GM12878 (cell line): ENCODE results near the gene RAD51B. TPM values are rescaled to one million over a fixed set of nuclear protein-coding genes. Genes with fewer than 3 reads are reported as not detected.

Experiments
- ATAC-seq: fragments of 200-7000 bp; cut with Tn5 transposase; 3 replicates; pipeline ENCODE4 v1.9.1; 2020; ENCODE audit warnings: mild to moderate bottlenecking, moderate library complexity
- BruUV-seq: library from RNA; stranded (reverse); fragments of 400-500 nt; replicated peaks from 2 replicates; lab custom pipeline; 2021; lab: Mats Ljungman, UMichigan
- CTCF ChIA-PET: fragments of 300-600 bp; sonication (Branson Sonifier 250); formaldehyde crosslinking; extraction: SDS; loops from one replicate; lab custom pipeline; 2021; ENCODE audit warnings: inconsistent platforms; lab: Yijun Ruan, JAX
- POLR2A ChIA-PET: fragments of 350-600 bp; formaldehyde crosslinking; extraction: SDS; loops from one replicate; lab custom pipeline; 2021; ENCODE audit warnings: inconsistent platforms; lab: Charles Lee
- RAD21 ChIA-PET: fragments of 300-600 bp; sonication (Branson Sonifier 250); formaldehyde crosslinking; loops from one replicate; lab custom pipeline; 2023; ENCODE audit warnings: antibody characterized with exemption; ENCODE audit not compliant: unreplicated experiment; lab: Charles Lee
- SMC1A ChIA-PET: fragments of 300-600 bp; sonication (Branson Sonifier 250); formaldehyde crosslinking; loops from one replicate; lab custom pipeline; 2023; ENCODE audit not compliant: unreplicated experiment, uncharacterized antibody; lab: Charles Lee
- DNase-seq: peaks from one replicate; pipeline ENCODE4 v3.0.0-alpha.2; 2011; ENCODE audit warnings: low read depth, low spot score
- FAIRE-seq: peaks from 3 replicates; lab custom pipeline; 2011; peaks lifted over from hg19 to GRCh38; lab: Jason Lieb, UNC
- H2AFZ ChIP-seq: 2 replicates; pipeline ENCODE4 v1.6.0; 2011; ENCODE audit warnings: low read depth, low read length, control low read depth; ENCODE audit not compliant: control insufficient read depth
- H3K27ac ChIP-seq: 2 replicates; pipeline ENCODE4 v1.5.1; 2011; ENCODE audit warnings: control low read depth; ENCODE audit not compliant: control insufficient read depth, insufficient read depth
- H3K27me3 ChIP-seq, 2 experiments: replicated peaks in 1 of 2; 2 replicates each; pipeline versions ENCODE4 v1.6.0 to v1.6.1; 2011; ENCODE audit warnings: low read length in 1 of 2; ENCODE audit not compliant: control insufficient read depth in 2 of 2, insufficient read depth in 2 of 2
- H3K36me3 ChIP-seq, 2 experiments: 2 replicates each; pipeline ENCODE4 v1.5.1; 2011; ENCODE audit warnings: low read length in 1 of 2; ENCODE audit not compliant: control insufficient read depth in 2 of 2, insufficient read depth in 2 of 2
- H3K4me1 ChIP-seq: 2 replicates; pipeline ENCODE4 v1.6.1; 2011; ENCODE audit warnings: mild to moderate bottlenecking, low read length, moderate library complexity, mixed read lengths; ENCODE audit not compliant: control insufficient read depth, insufficient read depth
- H3K4me2 ChIP-seq: 2 replicates; pipeline ENCODE4 v1.6.0; 2011; ENCODE audit warnings: control low read depth; ENCODE audit not compliant: control insufficient read depth, insufficient read depth
- H3K4me3 ChIP-seq: fragments of 200-600 bp; sonication (generic); 2 replicates; pipeline ENCODE4 v1.5.1; 2016
- H3K79me2 ChIP-seq: 2 replicates; pipeline ENCODE4 v1.6.0; 2011; ENCODE audit warnings: low read length; ENCODE audit not compliant: control insufficient read depth, insufficient read depth
- H3K9ac ChIP-seq: 2 replicates; pipeline ENCODE4 v1.8.0; 2011; ENCODE audit warnings: low read length, control low read depth, mixed read lengths; ENCODE audit not compliant: control insufficient read depth, insufficient read depth
- H3K9me3 ChIP-seq: replicated peaks from 3 replicates; pipeline ENCODE4 v1.5.1; 2011; ENCODE audit warnings: mild to moderate bottlenecking, low read length; ENCODE audit not compliant: control insufficient read depth, insufficient read depth
- H4K20me1 ChIP-seq: 2 replicates; pipeline ENCODE4 v1.6.0; 2011; ENCODE audit not compliant: control insufficient read depth, insufficient read depth
- BACH1 ChIP-seq: fragments of 450-650 bp; IDR thresholded peaks from 2 replicates; pipeline ENCODE4 v1.6.1; 2017; ENCODE audit warnings: mild to moderate bottlenecking, borderline replicate concordance
- BCL11A ChIP-seq: IDR thresholded peaks from 2 replicates; pipeline ENCODE4 v1.6.1; 2011; ENCODE audit warnings: low read depth, low read length
- EP300 ChIP-seq, 2 experiments: fragments of 150-350 bp in 1 of 2; IDR thresholded peaks; 2 replicates each; pipeline ENCODE4 v1.6.1; 2011 to 2012; ENCODE audit warnings: low read depth in 2 of 2, low read length in 2 of 2, borderline replicate concordance in 1 of 2, improper control_type of control experiment in 1 of 2, inconsistent platforms in 1 of 2; ENCODE audit not compliant: control insufficient read depth in 1 of 2
- NBN ChIP-seq: fragments of 450-650 bp; IDR thresholded peaks from 2 replicates; pipeline ENCODE4 v1.6.1; 2016
- POLR2AphosphoS2 ChIP-seq: IDR thresholded peaks from 2 replicates; pipeline ENCODE4 v1.6.1; 2011; ENCODE audit warnings: low read depth, mild to moderate bottlenecking, low read length, improper control_type of control experiment, moderate library complexity
- RAD21 ChIP-seq: IDR thresholded peaks from 2 replicates; pipeline ENCODE4 v1.6.1; 2011; ENCODE audit warnings: mild to moderate bottlenecking, low read depth, low read length, moderate library complexity; ENCODE audit not compliant: insufficient read depth
- RELA ChIP-seq: fragments of 450-650 bp; IDR thresholded peaks from 2 replicates; pipeline ENCODE4 v1.8.0; 2014; ENCODE audit warnings: borderline replicate concordance; ENCODE audit not compliant: partially characterized antibody
- SREBF2 ChIP-seq: IDR thresholded peaks from 2 replicates; pipeline ENCODE4 v1.6.1; 2012; ENCODE audit warnings: mild to moderate bottlenecking, low read length
- STAT1 ChIP-seq: fragments of 450-650 bp; conservative IDR thresholded peaks from 2 replicates; pipeline ENCODE4 v1.6.1; 2014; ENCODE audit warnings: antibody characterized with exemption, mild to moderate bottlenecking
- WGBS: methylation state at CpG from one replicate; pipeline ENCODE4 v1.1.6; 2016; ENCODE audit warnings: low lambda C conversion rate; ENCODE audit not compliant: insufficient replicate concordance, insufficient coverage; ENCODE audit errors: missing lambda C conversion rate; 5-methylcytosine and 5-hydroxymethylcytosine counted together
- in situ Hi-C: fragments of 300-500 bp; cut with MboI; formaldehyde crosslinking; loops from 9 replicates; pipeline ENCODE4 v1.14.3; 2018; ENCODE audit warnings: mixed read lengths
- intact Hi-C: fragments of 100-400 bp; cut with micrococcal nuclease; formaldehyde crosslinking; loops from one replicate; pipeline ENCODE4 v1.14.2; 2022; ENCODE audit not compliant: unreplicated experiment
- polyA plus RNA-seq, 11 experiments: library from polyadenylated mRNA; depleted of rRNA in 4 of 11; unstranded in 6 of 11; stranded (reverse) in 5 of 11; fragments of >200 nt; fragmentation: Nextera tagmentation in 4 of 11; fragmentation: Illumina TruSeq in 1 of 11; extraction: Ambion mirVana in 4 of 11; extraction: Trizol in 1 of 11; gene quantifications; 1 replicate in 1 of 11; 2 replicates in 10 of 11; pipeline versions ENCODE4 v1.2.1 to v1.2.3, GENCODE V29; 2011 to 2016; ENCODE audit warnings: inconsistent platforms in 2 of 11, missing spikeins in 2 of 11, low read depth in 1 of 11
- total RNA-seq, 4 experiments: library from RNA; depleted of rRNA in 3 of 4; stranded (reverse); fragments of >200 nt in 3 of 4; fragmentation: Illumina TruSeq in 1 of 4; extraction: Trizol in 1 of 4; gene quantifications; 2 replicates each; pipeline versions ENCODE4 v1.2.1 to v1.2.3, GENCODE V29; 2013 to 2021
- TF ChIP-seq, protein P1 (sequence below), 3 experiments: IDR thresholded peaks in 2 of 3; conservative IDR thresholded peaks in 1 of 3; 2 replicates each; pipeline ENCODE4 v1.5.1; 2011; ENCODE audit warnings: low read depth in 3 of 3, low read length in 3 of 3, mild to moderate bottlenecking in 3 of 3, control low read depth in 2 of 3, moderate library complexity in 2 of 3, inconsistent platforms in 1 of 3, mixed read lengths in 1 of 3; ENCODE audit not compliant: control insufficient read depth in 2 of 3, insufficient read depth in 1 of 3; ENCODE audit errors: extremely low read depth in 1 of 3
- TF ChIP-seq, protein P2 (sequence below): IDR thresholded peaks from 2 replicates; pipeline ENCODE4 v1.6.1; 2011; ENCODE audit warnings: low read depth, low read length, improper control_type of control experiment, borderline replicate concordance
- TF ChIP-seq, protein P3 (sequence below): fragments of 450-650 bp; IDR thresholded peaks from 2 replicates; pipeline ENCODE4 v1.6.1; 2014; ENCODE audit warnings: mild to moderate bottlenecking
- TF ChIP-seq, protein P4 (sequence below): fragments of 450-650 bp; IDR thresholded peaks from 2 replicates; pipeline ENCODE4 v1.6.1; 2018; ENCODE audit warnings: borderline replicate concordance, mild to moderate bottlenecking; ENCODE audit not compliant: partially characterized antibody

RAD51B gene
- total and polyA plus RNA-seq, 10 of the 15 experiments (the other 5 are each of a cell fraction or from before 2014, with no cell fraction given) = 9.8 to 26.8 (median 21.3) TPM

DNA sequence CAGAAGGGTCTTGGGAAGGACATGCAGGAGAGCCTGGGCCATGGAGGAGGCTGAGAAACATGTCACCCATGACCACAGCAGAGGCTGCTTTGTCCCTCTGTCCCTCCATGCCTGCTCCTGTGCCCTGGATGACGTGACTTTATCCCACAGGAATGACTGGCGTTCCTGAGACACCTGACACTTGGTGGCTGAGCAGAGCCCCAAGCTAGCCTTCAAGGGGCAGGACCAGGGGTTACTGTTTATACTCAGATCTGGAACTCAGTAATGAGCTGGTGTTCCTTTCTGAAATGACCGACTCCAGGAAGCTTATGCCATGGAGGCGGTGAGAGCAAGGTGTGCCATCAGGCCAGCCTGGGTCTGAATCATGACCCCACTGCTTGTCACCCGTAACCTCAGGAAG is 929.1 kb downstream of the RAD51B start (continued):
- TF ChIP-seq, protein P1, sequence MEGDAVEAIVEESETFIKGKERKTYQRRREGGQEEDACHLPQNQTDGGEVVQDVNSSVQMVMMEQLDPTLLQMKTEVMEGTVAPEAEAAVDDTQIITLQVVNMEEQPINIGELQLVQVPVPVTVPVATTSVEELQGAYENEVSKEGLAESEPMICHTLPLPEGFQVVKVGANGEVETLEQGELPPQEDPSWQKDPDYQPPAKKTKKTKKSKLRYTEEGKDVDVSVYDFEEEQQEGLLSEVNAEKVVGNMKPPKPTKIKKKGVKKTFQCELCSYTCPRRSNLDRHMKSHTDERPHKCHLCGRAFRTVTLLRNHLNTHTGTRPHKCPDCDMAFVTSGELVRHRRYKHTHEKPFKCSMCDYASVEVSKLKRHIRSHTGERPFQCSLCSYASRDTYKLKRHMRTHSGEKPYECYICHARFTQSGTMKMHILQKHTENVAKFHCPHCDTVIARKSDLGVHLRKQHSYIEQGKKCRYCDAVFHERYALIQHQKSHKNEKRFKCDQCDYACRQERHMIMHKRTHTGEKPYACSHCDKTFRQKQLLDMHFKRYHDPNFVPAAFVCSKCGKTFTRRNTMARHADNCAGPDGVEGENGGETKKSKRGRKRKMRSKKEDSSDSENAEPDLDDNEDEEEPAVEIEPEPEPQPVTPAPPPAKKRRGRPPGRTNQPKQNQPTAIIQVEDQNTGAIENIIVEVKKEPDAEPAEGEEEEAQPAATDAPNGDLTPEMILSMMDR (IDR thresholded peaks at IDR 0.05 in 2 of 3, conservative IDR thresholded peaks at IDR 0.05 in 1 of 3; ENCODE audit: control insufficient read depth in 2 of 3, extremely low read depth in 1 of 3, insufficient read depth in 1 of 3, low read depth in 3 of 3, low read length in 3 of 3) = no peak
- no peak for TF ChIP-seq RAD21

DNA sequence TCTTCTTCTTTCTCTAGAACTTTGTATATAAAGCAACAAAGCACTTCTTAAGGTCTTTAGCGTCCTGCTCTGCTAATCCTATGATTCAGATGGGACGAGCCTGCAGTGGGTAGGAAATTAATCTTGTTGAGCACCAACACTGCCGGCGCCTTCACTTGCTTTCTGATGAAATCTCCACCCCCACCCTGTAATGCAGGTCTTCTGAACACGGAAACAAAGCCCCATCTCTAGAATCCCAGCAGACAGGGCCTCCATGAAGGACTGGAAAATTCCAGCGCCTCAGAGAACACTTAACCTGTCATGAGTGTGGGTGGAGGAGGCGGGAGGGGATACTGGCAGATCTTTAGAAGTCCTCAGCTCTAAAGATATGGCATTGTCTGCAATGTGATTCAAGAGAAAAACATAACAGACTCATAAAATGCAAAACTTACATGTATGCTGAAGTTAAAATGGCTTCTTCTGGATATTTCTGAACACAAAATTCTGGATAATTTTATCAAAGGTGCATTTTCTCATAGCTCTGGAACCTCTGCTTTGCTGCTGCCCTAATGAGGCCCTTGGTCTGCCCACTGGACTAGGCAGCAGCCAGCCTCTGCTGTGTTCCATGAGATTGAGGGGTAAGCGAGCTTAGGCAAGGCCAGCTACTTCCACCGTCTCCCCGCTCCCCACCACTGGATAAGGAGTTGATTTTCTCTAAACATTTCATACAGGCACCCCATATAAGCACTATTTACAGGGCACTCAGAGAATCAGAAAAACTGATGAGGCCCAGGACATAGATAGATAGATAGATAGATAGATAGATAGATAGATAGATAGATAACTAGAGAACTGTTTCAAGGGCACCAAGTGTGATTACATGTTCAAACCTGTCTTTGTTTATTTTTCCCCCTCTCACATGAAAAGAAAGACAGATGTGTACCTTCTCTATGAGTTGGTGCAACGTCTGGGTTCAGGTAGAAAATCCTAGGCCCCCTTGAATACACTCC is 930.2 kb downstream of the RAD51B start:
- Histone ChIP-seq H3K79me2 (no peaks in the 10 kb centered on the region), H3K4me2 (no peak overlapping the region), H3K9me3 (no peaks in the 10 kb centered on the region), H3K36me3 (no peaks in the 10 kb centered on the region), H3K27ac (no peak overlapping the region), H2AFZ (no peak overlapping the region), H3K9ac (no peak overlapping the region), H3K4me1 (no peaks in the 10 kb centered on the region), H4K20me1 (no peaks in the 10 kb centered on the region), H3K27me3 (no peaks in the 10 kb centered on the region), H3K4me3 (no peak overlapping the region)
- 59% methylated on average over 11 of the region's 11 CpGs for WGBS
- ChIA-PET RAD21 (no interaction called here), CTCF (no interaction called here), POLR2A (interaction anchor here (0.5 kb wide), 1 partner anchor 668 kb away, joined by 3 read pairs; no protein-coding TSS in a partner anchor), SMC1A (interaction anchor here (1.2 kb wide), 1 partner anchor 77 kb away, joined by 3 read pairs; no protein-coding TSS in a partner anchor)
- no peak for ATAC-seq
- BruUV-seq = no TSS peak
- in situ Hi-C loops = no loop called here
- no peak for DNase-seq
- FAIRE-seq = no peak
- intact Hi-C loops = no loop called here
- TF ChIP-seq POLR2AphosphoS2 (no peak), BCL11A (no peak), EP300 (IDR thresholded peaks at IDR 0.05; ENCODE audit: borderline replicate concordance in 1 of 2, control insufficient read depth in 1 of 2, low read depth in 2 of 2, low read length in 2 of 2) (no peak), BACH1 (no peak), NBN (no peak), STAT1 (no peak), RELA (no peak), SREBF2 (no peak)
- TF ChIP-seq, protein P2, sequence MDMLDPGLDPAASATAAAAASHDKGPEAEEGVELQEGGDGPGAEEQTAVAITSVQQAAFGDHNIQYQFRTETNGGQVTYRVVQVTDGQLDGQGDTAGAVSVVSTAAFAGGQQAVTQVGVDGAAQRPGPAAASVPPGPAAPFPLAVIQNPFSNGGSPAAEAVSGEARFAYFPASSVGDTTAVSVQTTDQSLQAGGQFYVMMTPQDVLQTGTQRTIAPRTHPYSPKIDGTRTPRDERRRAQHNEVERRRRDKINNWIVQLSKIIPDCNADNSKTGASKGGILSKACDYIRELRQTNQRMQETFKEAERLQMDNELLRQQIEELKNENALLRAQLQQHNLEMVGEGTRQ = no peak
- TF ChIP-seq, protein P3, sequence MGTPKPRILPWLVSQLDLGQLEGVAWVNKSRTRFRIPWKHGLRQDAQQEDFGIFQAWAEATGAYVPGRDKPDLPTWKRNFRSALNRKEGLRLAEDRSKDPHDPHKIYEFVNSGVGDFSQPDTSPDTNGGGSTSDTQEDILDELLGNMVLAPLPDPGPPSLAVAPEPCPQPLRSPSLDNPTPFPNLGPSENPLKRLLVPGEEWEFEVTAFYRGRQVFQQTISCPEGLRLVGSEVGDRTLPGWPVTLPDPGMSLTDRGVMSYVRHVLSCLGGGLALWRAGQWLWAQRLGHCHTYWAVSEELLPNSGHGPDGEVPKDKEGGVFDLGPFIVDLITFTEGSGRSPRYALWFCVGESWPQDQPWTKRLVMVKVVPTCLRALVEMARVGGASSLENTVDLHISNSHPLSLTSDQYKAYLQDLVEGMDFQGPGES = no peak
- TF ChIP-seq, protein P4, sequence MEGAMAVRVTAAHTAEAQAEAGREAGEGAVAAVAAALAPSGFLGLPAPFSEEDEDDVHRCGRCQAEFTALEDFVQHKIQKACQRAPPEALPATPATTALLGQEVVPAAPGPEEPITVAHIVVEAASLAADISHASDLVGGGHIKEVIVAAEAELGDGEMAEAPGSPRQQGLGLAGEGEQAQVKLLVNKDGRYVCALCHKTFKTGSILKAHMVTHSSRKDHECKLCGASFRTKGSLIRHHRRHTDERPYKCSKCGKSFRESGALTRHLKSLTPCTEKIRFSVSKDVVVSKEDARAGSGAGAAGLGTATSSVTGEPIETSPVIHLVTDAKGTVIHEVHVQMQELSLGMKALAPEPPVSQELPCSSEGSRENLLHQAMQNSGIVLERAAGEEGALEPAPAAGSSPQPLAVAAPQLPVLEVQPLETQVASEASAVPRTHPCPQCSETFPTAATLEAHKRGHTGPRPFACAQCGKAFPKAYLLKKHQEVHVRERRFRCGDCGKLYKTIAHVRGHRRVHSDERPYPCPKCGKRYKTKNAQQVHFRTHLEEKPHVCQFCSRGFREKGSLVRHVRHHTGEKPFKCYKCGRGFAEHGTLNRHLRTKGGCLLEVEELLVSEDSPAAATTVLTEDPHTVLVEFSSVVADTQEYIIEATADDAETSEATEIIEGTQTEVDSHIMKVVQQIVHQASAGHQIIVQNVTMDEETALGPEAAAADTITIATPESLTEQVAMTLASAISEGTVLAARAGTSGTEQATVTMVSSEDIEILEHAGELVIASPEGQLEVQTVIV = no peak
